GM12874 (cell line): ENCODE measurements around the gene CDH11.

Experiments used
- TF ChIP-seq, protein P1 (sequence below): IDR thresholded peaks from 2 replicates; pipeline ENCODE4 v1.5.1; 2011; ENCODE audit warnings: low read depth, mild to moderate bottlenecking, control low read depth, low read length, moderate library complexity; ENCODE audit not compliant: insufficient read depth

The CDH11 gene

DNA sequence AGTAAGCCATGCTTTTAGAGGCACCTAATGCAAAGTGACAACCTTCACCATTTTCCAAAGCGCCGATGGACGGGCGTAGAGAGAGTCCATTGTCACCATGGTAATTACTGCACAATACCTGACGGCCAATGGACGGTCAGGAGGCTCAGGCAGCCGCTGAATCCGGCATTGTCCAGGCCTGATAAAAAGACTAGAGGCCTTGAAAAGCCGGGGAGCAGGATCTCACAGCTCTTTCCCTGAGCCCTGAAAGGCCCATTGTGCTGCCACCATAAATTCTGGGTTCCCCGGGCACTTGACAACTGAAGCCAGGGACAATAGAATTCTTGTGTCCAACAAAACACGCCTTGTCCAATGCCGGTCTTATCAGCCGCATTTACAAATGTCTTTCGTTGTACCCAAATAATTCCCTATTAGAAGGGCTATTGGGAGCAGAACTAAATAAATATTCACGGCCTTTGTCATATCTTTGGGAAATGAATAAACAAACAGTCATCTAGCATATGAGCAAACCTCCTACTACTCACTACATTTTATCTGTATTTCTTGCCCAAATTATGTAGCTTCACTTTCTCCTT is 62.4 kb downstream of the CDH11 start:
- TF ChIP-seq, protein P1, sequence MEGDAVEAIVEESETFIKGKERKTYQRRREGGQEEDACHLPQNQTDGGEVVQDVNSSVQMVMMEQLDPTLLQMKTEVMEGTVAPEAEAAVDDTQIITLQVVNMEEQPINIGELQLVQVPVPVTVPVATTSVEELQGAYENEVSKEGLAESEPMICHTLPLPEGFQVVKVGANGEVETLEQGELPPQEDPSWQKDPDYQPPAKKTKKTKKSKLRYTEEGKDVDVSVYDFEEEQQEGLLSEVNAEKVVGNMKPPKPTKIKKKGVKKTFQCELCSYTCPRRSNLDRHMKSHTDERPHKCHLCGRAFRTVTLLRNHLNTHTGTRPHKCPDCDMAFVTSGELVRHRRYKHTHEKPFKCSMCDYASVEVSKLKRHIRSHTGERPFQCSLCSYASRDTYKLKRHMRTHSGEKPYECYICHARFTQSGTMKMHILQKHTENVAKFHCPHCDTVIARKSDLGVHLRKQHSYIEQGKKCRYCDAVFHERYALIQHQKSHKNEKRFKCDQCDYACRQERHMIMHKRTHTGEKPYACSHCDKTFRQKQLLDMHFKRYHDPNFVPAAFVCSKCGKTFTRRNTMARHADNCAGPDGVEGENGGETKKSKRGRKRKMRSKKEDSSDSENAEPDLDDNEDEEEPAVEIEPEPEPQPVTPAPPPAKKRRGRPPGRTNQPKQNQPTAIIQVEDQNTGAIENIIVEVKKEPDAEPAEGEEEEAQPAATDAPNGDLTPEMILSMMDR, result no peak

DNA sequence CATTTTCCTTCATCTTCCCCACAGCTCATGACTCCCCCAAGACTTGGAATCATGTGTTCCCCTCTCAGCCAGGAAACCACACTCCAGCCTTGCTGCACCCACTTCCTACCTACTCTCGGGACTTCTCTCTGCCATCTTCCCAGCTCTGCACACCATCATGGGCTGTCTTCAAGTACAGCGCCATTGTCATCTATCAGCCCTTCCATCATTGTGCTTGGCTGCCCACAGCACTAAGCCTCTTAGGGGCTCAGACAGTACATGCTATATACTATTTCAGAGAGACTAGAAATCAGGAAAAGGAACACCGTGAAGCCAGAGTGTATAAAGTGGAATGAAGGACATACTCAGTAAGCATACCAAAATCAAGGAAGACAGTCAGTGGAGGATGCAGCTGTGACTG is 64.7 kb downstream of the CDH11 start:
- TF ChIP-seq, protein P1, result no peak

DNA sequence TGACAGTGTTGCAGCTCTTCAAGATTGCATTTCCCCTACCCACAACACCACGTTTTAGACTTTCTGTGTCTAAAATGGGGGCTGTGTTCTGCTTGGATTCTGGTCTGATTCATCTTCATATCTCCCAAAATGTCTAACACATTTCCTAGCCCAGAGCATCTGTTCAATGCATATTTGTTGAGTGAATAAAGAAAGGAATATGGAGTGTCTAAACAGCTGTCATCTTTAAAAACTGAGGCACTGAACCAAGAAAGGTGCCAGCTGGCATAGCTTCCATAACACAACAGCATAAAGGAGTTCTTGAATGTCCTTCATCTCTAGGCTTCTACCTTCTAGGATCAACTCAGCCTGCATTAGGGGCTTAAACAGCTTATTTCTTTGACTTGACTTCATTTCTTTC is 67.4 kb downstream of the CDH11 start:
- TF ChIP-seq, protein P1, result no peak

DNA sequence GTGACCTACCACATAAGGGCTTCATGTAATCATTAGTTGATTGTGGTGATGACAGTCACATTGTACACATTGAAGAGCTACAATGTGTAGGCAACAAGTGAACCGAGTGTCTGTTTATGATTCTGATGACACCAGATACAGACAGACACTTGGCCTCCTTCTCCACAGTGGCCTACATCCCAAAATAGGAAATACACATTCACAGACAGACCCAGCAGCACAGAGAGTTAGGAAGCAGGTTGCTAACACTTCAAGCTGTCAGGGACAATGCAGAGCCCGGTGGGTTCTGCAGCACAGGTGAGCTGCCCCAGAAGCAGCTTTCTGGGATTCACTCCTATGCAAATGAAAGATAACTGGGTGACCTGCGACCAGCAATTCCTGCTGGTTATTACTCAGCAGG is 72.2 kb downstream of the CDH11 start:
- TF ChIP-seq, protein P1, result no peak

DNA sequence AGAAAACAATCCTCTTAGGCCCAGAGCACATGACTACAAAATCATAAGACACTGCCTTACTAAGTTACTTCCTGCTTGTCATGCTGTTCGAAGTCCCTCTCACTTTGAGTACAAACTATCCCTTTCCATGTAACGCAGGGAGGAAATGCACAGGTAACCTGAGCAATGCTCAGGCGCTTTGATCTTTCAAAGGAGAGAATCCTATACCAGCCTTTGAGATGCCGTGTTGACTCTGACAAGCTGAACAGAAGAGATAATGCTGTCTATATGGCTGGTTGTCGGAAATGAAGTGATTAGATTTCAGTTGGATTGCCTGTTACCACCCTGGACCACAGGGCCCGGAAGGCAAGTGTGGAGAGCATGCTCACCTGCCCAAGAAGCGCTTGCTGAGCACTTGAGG is 75.9 kb downstream of the CDH11 start:
- TF ChIP-seq, protein P1, result no peak

DNA sequence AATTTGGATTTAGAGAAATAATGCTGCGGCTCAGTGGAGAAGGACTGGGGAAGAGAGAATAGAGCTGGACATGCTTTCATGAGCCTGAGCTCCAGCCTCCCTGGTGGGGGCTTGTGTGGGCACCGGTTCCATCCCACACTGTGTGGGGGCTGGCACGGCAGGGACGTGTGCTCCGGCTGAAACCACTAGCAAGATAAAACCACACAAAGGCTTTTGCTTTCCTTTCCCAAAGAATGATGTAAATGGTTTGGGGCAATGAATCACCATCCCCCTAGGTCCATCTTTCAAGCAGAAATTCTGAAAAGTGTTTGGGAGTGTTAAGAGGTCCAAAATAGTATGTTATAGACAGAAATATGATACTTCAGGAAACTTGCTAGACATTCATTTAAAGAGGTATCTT is 77.0 kb downstream of the CDH11 start:
- TF ChIP-seq, protein P1, result no peak

DNA sequence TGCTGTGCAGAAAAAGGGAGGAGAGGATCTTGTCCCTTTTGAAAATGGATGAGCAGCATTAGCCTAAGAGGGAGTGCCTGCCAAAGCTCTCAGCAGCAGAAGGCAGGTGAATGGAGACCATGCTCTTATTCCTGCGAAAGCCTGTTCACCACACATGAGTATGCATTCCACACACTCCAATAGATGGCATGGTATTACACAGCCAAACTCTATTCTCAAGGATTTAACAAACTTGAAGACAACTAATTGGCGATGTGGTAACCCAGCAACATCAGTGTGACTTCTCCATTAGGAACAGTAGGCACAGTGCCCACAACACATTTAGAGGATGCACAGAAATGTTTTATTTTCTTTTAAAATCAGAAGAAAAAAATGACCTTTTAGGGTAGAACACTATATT is 77.8 kb downstream of the CDH11 start:
- TF ChIP-seq, protein P1, result no peak
